Suppressor macrophage treated with lipopolysaccharide for 4 hours (primary cell): ENCODE measurements around the gene ATP9A.
"Not testable (repeated sequence)": the region's sequence is repeated elsewhere in the genome, so short reads cannot be mapped to it uniquely, and the experiment has no call there.

Experiments used
- DNase-seq: peaks from one replicate; pipeline ENCODE4 v3.0.0-alpha.2; 2020

Gene ATP9A

DNA sequence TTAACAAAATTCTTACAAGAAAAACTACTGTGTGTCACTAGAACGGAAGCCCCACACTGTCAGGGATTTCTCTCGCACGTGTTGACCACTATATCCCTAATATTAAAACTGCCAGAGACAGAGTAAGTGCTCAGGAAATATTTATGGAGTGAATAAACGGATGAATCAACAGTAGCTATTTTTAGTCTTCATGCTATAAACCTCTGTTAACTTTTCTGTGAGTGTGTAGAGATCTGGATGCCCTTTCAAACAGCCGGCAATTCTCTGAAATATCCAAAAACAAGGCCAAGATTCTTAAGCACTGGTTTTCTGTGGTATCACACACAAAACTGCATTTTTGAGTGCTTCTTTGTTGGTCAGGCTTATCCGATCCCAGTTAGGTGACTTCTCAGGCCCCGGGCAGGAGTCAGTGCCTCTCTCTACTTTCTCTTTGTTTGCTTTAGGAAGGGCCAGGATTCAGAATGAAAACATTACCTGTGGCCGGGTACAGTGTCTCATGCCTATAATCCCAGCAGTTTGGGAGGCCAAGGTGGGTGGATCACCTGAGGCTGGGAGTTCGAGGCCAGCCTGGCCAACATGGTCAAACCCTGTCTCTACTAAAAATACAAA is 15.7 kb downstream of the ATP9A start:
- no peak for DNase-seq

DNA sequence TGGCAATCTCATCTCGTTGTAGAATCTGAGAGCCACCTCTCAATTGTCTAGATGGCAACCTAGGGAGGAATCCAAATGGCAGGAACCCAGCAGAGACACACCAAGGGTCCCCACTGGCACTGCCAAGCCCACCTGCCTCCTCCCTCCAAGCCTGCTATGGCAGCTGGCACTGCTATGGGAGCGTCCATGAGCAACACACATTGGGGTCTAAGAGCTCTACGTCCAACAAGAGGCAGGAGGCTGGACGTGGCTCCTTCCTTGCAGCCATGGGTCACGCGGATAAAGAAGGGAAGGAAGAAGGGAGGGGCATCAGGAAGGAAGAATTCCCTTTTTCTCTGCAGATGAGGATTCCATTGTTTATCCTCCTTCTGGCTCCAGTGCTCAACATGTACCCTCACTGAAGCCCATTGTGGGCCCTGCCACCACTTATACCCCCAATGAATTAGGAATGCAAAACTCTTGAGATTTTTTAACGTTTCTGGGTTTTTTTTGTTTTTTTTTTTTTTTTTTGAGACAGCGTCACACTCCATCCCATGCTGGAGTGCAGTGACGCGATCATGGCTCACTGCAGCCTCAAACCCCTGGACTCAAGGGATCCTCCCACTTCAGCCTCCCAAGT is 17.3 kb downstream of the ATP9A start:
- DNase-seq: no peak

DNA sequence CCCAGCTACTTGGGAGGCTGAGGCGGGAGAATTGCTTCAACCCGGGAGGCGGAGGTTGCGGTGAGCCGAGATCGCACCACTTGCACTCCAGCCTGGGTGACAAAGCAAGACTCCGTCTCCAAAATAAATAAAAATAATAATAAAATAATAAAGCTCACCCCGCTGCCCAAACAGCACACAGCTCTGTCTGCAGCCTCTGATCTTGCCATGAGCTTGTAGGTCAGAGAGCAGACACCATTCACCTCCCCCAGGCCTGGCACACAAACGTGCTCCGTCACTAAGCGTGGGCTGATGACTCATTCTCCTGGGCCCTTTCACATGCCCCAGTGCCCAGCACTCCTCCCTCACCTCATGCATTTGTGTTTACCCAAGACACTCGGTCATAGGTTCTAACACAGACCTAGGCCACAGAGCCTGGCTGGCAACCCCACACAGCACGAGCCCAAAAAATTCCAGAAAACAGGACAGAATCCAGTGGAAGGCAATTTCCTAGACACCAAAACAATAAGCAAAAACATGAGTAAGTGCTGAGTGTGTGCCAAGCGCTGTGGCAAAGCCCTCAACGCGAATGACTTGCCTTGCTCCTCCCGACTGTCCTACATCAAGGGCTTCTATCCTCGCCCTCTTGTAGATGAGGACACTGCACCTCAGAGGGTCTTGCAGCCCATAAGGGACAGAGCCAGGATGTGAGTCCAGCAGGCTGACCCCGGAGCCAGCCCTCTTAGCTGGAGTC is 18.0 kb downstream of the ATP9A start:
- DNase-seq: peak; percentile 64

DNA sequence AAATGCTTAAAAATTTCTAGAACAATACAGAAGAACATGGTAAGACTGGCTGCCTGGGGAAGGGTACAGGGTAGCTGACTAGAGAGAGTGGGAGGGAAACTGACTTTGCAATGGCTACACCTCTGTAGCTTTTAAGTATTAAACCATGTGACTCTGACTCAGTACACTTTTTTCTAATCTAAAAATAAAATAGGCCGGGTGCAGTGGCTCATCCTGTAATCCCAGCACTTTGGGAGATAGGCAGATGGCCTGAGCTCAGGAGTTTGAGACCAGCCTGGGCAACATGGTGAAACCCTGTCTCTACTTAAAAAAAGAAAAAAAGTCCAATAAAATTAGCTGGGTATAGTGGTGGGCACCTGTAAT is 18.5 kb downstream of the ATP9A start:
- DNase-seq: no peak

DNA sequence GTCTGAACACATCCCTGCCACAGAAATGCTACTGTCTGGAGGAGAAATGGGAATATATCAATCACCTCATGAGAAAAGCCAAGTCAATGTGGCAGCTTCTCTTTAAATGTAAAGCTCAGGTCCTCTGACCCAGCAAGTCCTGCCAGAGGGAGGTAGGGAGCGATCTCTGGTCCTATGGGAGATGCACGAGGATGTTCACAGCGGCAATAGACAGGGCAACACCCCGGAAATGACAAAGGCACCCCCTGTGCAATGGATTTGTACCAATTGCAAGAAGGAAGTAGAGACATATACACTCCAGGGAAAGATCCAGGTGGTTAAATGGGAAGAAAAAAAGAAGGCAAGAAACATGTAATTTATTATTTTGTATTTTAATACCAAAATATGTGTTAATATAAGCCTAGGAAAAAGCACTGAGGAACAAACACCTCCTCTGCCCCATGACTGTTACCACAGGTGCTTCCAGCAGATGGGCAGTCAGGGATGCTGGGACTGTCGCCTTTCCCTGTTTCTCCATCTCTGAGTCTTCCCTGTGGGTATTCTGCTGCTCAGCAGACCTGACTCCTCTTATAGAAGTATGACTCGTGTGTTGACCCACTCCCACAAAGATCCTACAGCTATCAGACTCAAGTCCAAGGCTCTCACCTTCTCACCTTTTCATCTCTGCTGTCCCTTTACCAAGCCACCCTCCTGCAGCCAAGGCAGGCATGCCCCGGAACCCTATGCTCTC is 20.8 kb downstream of the ATP9A start:
- DNase-seq: no peak

DNA sequence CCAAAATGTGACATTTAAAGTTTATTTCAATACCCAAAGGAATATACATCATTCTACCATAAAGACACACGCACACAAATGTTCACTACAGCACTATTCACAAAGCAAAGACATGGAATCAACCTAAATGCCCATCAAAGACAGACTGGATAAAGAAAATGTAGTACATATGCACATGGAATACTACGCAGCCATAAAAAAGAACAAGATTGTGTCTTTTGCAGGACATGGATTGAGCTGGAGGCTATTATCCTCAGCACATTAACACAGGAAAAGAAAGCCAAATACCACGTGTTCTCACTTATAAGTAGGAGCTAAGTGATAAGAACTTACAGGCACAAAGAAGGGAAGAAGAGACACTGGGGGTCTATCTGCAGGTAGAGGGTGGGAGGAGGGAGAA is 22.4 kb downstream of the ATP9A start:
- no peak for DNase-seq

DNA sequence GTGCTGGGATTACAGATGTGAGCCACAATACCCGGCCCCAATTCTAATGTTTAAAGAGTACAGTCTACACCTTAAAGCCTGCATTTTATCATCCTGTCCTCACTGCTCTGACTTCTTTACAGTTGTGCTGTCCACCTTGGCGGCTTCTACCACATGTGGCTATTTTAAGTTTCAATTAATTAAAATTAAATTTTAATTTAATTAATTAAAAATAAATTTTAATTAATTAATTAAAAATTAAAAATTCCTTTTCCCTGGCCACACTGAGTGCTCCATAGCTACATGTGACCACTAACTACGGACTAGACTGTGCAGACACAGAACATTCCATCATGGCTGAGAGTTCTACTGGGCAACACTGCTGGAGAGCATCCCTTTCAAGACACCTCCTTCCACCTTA is 27.4 kb downstream of the ATP9A start:
- no peak for DNase-seq

DNA sequence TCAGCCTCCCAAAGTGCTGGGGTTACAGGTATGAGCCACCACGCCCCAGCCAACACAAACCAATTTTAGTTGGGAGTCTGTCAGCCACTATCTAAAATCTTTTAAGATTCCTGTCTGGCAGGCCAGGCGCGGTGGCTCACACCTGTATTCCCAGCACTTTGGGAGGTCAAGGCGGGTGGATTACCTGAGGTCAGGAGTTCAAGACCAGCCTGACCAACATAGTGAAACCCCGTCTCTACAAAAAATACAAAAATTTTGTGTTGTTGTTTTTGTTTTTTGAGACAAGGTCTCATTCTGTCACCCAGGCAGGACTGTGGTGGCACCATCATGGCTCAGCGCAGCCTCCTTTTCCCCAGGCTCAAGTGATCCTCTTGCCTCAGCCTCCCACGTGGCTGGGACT is 27.9 kb downstream of the ATP9A start:
- DNase-seq: not testable (repeated sequence)

DNA sequence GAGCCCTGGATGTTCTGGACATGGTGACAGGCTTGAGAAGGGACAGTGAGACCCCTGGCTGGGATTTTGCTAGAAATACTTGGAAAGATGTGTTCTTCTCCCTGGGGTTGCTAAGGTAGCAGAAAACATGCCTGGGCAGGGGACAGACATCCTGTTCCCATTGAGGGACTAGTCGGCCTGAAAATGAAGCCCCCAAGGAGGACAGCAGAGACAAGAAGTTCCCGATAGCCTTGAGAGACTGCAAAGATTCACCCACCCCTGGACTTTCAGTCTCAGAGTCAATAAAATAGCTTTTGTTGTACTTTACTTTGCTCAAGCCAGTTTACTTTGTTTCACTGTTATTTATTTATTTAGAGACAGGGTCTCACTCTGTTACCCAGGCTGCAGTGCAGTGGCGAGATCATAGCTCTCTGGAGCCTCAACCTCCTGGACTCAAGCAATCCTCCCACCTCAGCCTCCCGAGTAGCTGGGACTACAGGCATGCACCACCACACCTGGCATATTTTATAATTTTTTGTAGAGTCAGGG is 28.4 kb downstream of the ATP9A start:
- no peak for DNase-seq

DNA sequence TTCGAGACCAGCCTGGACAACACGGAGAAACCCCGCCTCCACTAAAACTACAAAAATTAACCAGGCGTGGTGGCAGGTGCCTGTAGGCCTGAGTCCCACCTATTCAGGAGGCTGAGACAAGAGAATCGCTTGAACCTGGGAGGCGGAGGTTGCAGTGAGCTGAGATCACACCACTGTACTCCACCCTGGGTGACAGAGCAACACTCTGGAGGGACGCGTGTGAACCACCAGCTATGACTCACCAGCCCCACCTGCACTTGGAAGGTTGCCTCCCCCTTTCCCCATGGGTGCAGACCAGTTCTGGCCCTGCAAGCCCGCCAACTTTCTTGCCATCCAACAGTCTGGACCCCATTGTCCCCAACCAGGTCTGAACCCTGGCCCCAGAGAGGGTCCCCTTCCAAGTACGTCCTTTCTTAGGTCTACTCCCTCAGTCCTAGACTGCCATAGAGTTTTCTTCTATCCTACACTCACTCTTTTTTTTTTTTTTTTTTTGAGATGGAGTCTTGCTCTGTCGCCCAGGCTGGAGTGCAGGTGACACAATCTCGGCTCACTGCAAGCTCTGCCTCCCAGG is 29.2 kb downstream of the ATP9A start:
- no peak for DNase-seq

DNA sequence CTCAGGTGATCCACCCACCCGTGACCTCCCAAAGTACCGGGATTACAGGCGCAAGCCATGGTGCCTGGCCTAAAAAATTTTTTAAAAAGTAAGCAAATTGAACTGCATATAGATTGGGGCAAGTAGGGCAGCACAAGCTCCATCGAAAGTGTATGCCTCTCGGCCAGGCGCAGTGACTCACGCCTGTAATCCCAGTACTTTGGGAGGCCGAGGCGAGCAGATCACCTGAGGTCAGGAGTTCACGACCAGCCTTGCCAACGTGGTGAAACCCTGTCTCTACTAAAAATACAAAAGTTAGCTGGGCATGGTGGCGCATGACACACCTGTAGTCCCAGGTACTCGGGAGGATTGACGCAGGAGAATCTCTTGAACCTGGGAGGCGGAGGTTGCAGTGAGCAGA is 29.9 kb downstream of the ATP9A start:
- DNase-seq: not testable (repeated sequence)

DNA sequence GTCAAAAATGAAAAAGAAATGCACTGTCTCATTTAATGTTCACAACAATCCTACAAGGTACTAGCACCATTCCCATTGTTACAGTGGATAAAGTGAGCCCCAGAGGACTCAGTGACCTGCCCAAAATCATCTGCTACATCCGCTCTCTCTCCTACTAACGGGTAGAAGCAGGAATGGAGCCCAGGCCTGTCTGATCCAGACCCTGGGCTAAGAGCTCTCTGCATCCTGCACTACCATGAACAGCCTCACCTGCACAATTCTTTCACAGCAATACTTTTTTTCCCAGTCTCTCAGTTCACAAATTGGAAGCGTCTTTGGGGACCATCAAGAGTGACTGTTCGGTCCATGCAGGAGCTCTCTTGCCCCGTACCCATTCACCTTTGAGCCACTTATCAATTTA is 31.2 kb downstream of the ATP9A start:
- DNase-seq: no peak

DNA sequence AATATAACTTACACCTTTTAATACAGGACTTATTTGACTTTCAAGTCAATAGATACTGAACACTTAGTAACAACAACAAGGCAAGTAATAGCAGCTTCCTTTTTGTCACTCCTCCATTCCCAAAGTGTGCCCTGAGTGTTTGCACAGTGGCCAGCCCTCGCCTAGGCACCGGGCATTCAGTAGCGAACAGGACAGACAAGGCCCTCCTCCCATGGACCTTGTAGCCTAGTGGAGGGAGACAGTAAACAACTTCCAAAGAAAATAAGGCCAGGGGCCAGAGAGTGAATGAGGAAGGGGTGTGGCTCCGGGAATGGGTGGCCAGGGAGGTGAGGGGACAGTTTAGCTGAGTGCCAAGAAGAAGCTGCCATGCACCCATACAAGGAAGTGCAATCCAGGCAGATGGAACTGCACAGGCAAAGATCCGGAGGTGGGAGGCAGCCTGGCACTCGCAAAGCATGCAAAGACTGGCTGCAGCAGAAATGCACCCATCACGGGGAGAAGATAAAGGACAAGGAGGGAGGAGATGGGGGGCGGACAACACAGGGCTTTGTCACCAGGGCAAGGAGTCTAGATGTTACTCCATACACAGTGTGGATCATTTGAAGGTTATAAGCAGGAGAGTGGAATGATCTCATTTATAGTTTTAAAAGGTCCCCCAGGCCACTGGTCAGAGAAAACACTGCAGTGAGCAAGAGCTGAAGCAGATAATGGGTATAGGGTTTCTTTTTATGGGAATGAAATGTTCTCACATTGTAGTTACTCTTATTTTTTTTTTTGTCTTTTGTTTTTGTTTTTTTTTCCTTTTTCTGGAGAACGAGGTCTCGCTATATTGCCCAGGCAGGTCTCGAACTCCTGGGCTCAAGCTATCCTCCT is 32.2 kb downstream of the ATP9A start:
- DNase-seq: no peak

DNA sequence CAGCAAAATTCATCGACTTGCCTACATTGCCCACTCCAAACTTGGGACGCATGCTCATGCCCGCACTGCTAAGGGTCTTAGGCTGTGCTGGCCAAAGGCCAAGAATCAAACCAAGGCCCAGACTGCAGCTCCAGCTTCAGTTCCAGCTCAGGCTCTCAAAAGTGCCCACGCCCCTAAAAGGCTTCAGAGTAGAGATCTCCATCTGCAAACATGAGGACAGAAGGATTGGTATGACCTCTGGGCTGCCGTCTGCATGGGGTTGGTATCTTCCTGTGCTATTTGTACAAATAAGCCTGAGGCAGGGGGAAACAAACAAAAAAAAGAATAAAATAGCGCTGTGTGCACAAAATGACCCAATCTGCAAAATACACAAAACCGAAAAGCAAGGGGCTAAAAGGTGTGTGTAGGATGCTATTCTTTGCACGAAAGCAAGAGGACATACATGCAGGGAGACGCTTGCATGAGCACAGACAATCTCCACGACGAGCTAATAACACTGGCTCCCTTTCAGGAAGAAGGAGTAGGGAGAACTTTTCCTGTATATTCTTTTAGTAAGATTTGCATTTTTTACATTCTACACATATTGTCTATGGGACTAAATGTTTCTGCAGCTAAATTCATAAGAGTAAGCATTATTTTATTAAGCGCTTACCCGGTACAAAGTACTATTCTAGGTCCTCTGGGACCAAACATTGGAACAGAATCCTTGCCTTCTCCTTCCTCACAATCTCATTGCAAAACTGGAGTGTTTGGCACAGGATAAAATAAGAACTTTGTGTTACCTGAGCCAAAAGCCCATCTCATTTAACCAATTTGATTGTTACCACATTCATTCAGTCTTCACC is 33.1 kb downstream of the ATP9A start:
- DNase-seq: no peak

DNA sequence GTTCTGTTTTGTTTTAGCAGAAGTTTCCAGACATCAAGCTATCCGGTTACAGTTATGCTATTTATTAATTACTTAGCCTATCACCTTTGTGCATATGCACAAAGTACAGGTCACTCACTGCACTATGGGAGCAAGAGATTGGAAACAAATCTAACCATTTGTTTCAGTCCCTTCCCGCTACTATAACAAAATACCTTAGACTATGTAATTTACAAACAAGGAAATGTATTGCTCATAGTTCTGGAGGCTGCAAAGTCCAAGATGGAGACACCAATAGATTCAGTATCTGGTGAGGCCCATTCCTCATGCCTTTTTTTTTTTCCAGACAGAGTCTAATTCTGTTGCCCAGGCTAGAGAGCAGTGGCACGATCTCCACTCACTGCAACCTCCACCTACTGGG is 35.1 kb downstream of the ATP9A start:
- no peak for DNase-seq

DNA sequence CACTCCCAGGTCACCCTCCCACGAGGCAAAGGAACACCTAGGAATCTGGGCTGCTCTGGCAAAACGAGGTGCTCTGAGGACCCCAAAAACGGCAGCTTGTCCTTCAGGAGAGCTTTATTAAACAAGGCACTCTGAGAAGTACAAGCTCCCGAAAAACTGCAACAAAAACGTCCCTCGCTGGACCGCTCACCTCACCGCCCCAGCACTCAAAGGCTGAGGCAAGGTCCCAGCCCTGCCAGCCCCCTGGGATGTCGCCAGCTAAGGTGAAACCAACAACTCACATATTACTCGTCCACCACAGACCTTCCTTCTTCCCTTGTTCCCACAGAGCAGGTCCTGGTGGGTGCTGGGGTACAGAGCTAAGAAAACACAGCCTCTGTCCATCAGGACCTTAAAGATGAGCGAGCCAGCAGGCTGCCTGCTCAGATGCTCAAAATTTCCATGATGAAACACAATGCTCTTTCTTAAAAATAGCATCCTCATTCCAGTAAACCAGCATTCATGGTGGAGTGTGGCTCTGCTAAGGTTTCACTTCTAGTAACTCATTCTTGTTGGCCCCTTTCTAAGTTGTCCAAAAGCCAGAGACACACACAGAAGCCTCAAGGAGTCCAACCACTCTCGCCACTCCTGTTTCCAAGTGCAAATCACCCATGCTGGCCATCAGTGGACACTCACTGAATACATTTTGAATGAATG is 35.9 kb downstream of the ATP9A start:
- DNase-seq: no peak

DNA sequence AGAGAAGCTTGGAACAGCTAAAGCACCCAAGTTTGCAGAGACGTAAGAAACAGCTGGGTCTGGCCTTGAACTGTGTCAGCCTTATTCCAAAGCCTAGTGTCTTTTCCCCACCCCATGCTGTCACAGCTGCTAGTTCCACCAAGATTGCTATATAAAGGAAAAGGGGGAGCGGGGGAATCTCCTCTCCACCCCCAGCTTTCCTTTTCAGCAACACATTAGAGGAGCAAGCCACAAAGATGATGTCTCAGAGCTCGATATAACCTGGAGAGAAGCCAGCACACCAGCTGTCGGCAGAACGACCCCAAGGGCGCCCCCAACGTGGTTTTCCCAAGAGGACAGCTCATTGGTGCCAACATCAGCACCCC is 36.5 kb downstream of the ATP9A start:
- DNase-seq: no peak

DNA sequence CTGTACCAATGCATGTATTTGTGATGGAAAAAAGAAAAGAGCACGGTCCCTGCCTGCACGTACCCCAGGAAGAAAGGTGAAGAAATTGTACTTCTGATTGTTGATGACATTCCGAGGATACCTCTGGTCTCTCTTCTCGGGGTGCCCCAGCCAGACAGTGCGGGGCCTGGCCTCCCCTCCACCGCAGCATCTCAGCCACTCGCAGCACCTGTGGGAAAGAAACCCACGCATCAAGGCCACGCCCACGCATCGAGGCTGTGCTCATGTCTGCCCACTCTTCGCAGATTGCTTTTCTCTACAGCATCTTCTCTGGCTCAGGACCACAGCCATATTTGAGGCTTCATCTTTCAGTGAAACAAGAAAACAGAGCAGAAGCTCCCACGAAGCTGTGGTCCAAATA is 38.4 kb downstream of the ATP9A start:
- no peak for DNase-seq

DNA sequence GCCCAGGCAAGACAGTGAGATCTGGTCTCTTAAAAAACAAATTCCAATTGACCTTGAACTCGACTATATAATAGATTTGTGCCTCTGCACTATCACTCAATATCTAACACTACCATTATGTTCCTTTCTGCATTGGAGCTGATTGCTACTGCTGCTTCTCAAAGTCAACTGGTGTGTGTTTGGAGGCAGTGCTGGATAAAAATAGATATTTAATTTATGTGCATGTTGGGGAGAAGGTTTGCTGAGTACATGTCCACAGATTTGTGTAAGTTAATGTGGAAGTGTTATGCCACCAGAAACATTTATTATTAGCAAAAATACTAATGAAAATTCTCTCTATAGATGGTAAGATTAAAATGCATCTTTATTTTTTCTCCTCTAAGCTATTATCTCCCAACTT is 39.5 kb downstream of the ATP9A start:
- no peak for DNase-seq

DNA sequence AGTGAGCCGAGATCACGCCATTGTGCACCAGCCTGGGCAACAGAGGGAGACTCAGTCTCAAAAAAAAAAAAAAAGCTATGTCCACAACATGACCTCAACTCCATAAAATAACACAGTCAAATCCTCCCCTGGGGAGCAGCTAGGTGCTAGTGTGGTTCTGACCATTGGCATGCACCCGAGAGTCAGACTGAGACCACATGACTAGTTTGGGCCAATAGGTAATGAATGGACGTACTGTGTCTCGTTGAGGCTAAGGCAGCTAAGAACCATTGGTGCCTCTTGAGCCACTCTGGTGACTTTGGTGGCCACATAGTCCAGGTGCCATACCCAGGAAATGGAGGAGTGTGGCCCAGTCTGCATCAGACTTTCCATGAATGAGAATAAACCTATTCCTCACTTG is 40.3 kb downstream of the ATP9A start:
- no peak for DNase-seq
